ENCODE measurements around the gene TRABD2B. TPM values are rescaled to one million over a fixed set of nuclear protein-coding genes. Genes with fewer than 3 reads are reported as not detected.

TRABD2B gene
- polyA plus RNA-seq, 4 donors = 17.0 to 21.6 (median 19.4) TPM

DNA sequence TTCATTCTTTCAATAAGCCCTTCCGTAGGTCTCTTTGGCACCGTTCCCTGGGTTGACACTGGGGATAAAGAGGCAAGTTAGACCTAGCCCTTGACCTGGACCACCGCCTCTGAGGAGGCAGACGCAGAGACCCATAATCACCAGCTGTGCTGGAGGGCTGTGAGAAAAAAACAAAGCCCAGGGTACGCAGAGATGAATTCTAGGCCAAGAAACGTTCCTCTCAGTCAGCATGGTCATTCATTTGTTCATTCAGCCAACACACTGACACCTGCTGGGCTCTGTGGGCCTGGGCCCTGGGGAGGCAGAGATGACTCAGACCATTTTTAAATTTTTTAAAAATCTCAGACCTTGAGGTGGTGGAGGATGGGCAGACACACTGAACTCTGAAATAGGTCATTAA lies 26.3 kb upstream of the TRABD2B start:
- DNase-seq (ENCODE audit: low read depth in 4 of 4, low spot score in 3 of 4) = no peak

DNA sequence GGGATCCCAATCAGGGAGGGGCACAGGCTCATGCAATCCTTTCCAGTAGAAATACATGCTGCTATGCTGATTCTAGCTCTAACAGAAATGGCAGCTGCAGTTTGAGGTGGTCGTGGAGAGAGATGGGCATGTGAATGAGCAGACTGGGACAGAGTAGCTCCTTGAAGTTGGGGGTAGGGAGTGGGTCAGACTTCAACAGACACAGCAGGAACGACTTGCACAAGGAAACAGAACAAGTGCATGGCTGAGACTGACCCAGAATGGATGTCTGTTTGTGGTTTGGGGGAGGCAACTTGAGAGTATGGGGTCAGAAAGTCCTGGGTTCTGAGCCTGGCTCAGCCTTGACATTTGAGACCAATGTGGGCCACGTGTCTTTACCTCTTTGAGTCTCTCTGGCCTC lies 25.1 kb upstream of the TRABD2B start:
- no peak for DNase-seq (ENCODE audit: low read depth in 4 of 4, low spot score in 3 of 4)

DNA sequence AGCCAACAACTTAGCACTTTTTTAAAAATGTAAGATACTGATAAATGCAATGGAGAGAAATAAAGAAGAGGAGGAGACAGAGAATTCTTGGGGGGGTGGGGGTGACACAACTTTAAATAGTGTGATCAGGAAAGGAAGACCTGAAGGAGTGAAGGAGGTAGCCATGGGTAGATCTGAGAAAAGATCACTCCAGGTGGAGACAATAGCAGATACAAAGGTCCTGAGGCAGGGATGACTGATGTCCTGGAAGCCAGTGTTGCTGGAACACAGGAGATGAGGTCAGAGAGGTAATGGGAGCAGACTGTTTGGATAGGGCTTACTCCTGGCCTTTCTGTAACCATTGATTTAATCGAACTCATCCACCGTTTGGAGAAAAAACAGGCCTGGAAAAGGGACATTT lies 24.6 kb upstream of the TRABD2B start:
- DNase-seq (ENCODE audit: low read depth in 4 of 4, low spot score in 3 of 4) = no peak

DNA sequence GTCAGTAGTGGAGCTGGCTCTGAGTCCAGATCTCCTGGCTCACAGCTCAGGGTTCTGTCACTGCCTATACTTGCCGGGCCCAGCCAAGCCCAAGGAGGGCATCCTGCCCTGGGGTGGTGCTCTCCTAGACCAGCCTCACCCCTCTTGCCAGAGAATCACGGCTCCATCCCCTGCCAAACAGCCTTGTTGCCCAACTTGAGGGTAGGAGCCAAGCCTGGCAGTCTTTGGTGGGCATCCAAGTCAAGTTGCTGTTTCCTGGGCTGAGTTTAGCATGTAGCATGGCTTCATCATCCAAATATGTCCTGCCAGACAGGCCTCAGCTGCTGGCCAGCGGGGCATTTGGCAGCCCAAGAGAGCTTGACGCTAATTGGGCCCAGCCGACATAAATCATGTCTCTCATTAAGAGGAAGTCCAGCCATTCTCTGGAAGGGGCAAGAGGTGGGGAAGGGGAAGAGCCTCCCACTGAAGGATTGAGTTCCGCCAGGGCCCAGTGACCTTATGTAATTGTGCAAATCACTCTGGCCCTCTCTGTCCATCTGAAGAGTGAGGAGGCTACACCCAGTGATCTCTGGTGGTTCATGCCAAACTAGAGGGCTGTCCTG lies 22.6 kb upstream of the TRABD2B start:
- DNase-seq (ENCODE audit: low read depth in 4 of 4, low spot score in 3 of 4) = no peak

DNA sequence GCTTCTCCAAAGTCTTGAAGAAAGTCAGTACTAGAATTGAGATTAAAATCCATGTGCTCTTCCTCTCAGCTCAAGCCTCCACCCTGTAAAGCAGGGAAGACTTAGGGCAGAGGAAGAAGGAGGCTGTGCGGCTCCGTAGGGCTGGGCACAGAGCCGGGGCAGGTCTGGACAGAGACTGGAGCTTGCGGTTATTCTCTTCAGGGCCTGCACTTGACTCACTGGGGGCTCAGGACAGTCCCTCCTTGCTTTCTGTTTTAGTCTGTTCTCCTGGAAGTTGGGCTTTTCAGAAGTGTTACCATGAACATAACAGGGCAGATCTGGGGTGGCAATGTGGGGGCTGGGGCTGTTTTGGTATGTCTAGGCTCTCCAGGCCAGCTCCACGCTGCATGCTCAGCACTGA lies 21.6 kb upstream of the TRABD2B start:
- no peak for DNase-seq (ENCODE audit: low read depth in 4 of 4, low spot score in 3 of 4)

DNA sequence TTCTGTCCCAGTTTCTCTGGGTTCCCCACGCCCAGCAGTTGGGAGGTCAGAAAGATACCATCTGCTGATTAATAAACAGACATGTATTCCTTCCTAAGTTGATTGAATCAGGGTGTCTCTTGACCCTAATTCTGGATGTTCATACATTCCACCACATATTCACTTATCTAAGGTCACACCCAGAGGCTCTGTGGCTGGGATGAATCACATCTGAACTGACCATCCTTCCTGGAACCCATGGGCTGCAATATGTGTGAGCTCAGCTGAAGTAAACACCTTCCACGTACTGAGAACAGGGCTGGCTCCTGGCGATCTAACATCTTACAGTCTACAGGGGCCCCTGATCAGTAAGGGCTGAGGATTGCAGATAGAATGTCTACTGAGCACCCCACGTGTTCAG lies 20.5 kb upstream of the TRABD2B start:
- DNase-seq (ENCODE audit: low read depth in 4 of 4, low spot score in 3 of 4) = no peak

DNA sequence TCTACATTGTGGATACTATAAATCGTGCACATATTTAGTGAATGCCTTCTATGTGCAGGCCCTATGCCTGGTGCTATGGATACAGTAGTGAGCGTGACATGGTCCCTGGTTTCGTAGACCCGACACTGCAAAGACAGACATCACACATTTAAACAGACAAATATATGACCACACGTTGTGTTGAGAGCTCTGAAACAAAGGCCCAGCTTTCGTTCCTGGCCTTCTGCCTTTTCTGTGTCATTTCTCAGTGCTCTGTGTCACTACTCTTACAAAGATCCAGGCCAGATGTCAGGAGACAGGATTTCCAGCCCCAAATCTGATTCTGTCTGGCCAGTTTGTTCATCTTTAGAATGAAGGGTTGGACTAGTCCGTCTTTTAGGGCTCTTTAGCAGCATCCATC lies 19.3 kb upstream of the TRABD2B start:
- no peak for DNase-seq (ENCODE audit: low read depth in 4 of 4, low spot score in 3 of 4)

DNA sequence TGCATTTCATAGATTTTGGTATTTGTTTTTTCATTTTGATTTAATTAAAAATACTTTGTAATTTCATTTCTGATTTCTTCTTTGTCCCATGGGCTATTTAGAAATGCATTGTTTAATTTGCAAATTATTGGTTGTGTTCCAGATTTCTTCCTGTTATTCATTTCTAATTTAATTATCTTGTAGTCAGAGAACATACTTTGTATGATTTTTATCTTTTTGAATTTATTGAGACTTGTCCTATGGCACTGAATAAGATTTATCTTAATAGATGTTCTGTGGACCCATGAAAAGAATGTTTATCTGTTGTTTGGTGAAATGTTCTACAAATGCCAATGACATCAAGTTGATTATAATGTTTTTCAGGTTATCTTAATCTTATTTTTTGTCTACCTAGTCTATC lies 16.1 kb upstream of the TRABD2B start:
- no peak for DNase-seq (ENCODE audit: low read depth in 4 of 4, low spot score in 3 of 4)

DNA sequence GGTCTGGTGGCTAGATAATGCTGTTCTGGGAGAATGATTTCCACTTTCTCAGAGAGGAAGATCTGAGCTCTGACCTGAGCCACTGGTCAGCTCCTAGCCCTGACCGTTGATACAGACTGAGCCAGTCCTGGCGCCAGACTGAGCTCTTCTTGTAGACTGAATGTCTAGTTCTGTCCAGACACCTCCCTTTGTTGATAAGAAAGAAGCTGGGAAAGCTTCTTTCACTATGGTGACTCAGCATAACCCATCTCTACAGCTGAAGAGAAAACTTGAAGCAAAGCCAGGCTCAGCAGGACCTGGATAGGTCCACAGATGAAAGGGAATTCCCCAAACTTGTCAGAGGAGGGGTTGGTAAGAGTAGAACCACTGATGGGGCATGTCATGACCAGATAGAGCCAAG lies 9.9 kb upstream of the TRABD2B start:
- no peak for DNase-seq (ENCODE audit: low read depth in 4 of 4, low spot score in 3 of 4)

DNA sequence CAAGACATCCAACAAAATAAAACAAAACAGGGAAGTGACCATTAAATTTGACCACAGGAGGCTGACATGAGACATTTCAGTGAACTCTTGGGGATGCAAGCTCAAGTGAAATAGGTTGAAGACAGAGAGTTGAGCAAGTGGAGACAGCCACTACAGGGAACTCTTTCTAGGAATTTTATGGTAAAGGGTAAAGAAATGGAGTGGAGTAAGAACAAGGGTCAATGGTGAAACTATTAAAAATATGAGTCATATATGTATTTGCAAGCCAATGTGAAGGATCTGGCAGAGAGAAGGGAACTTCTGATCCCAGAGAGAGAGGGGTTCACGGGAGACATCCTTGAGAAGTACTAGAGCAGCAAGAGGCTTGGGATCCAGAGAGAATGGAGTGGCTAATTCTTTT lies 9.1 kb upstream of the TRABD2B start:
- no peak for DNase-seq (ENCODE audit: low read depth in 4 of 4, low spot score in 3 of 4)

DNA sequence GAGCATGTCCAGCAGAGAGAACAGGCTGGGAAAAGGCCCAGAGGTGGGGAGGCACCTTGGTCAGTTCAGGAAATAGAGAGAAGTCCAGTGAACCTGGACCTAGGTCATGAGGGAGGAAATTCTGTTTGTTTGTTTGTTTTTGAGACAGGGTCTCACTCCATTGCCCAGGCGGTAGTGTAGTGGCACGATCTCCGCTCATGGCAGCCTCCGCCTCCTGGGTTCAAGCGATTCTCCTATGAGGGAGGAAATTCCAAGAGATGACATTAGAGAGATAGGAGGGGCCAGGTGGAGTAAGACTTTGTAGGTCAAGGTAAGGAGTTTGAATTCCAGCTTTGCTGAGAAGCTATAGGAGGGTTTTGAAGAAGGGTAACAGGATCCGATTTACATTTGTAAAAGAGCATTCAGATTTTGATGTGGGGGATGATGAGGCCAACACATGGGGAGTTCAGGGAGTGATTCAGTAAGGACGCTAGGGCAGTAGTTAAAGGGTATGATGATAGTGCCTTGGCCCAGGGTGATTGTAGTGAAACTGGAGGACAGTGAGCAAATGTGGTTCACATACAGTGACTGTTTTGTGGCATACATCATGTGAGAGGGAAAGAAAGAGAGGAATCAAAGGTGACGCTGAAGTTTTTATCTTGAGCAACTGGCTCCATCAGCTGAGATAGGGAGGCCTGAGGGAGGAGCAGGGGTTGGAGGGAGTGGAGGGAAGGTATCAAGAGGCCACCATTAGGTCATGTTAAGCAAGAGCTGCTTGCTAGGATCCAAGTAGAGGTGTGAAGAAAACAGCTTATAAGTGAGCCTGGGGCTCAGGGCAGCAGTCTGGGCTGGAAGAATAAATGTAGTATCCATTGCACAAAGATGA lies 8.3 kb upstream of the TRABD2B start:
- DNase-seq (ENCODE audit: low read depth in 4 of 4, low spot score in 3 of 4) = no peak

DNA sequence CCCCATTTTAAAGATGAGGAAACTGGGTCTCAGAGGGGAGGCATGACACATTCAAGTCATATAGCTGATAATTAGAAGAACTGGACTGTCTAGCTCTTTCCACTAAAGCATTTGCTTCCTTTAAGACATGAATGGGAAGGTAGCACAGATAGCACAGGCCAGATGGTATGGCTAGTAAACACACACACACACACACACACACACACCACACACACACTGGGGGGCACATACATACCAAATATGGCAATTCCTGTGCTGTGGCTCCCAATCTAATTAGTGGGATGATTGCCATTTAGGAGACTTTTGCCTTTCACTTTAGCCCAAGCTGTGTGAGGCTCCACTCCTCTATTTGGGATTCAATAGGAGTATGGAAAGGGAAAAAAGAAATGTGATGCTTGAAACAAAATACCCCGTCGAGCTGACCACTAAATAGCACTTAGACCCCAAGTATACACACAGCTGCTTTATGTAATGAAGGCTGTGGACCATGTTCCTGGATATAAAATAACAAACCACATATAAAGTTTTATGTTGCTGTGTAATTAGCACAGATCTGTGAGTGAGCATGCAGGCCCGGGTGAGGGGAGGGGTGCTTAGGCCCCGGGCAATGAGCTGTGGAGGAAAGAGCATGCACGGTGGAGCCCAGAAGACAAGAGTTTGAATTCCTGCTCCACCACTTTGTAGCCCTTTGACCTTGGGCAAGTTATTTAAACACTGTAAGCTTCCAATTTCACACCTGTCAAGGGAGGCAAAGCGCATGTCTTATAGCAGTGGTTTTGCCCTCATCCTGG lies 6.8 kb upstream of the TRABD2B start:
- peak in 3 of 4 donors; percentile 62 to 81 (median 68) for DNase-seq (ENCODE audit: low read depth in 4 of 4, low spot score in 3 of 4)

DNA sequence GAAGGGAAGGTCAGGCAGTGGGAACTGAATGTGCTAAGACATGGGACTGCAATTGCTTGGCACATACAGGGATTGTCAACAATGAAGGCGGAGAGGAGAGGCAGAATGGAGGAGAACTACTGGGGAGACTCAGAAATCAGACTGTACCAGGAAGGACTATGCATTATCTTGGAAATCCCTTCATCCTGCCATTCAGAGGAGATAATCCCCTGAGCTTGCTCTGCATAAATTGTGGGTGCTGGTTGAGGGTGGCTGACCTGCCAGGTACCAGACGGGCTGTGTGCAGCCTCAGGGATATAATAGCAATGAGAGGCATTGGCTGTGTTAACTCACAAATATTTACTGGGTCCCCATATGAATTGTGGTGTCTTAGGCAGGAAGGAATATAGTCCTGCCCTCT lies 5.0 kb upstream of the TRABD2B start:
- DNase-seq (ENCODE audit: low read depth in 4 of 4, low spot score in 3 of 4) = no peak

DNA sequence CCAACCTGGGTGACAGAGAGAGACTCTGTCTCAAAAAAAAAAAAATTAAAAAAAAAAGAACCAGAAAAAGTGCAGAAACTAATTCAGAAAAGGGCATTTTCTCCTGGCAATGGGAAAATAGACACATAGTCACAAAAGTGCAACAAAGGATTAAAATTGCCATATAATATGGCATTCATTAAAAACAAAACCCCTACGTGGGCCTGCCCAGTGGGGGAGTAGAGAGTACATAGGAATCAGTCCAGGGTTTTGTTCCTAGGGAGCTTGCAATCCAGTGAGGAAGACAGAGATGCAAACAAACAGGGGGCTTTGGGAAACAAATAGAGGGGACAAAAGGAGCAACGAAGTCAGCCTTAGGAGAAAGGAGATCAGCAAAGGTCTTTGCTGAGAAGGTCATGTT lies 4.5 kb upstream of the TRABD2B start:
- no peak for DNase-seq (ENCODE audit: low read depth in 4 of 4, low spot score in 3 of 4)

DNA sequence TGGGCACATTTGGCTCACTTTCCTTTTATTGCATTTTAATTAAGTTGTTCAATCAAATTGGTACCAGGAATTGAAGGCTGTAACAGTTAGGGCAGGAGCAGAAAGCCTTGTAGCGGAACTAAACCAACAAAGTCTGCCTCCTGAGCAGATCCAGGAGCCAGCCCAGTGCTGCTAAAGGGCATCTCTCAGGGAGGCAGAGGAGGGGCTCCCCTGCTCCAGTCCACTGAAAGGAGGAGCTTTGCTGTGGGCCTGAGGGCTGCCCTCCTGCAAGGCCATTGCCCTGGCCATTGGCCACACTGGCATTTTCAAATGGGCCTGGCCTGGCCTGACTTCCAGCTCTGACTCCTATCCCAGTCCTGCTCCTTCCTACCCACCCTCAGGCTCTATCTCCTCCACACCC lies 3.7 kb upstream of the TRABD2B start:
- DNase-seq (ENCODE audit: low read depth in 4 of 4, low spot score in 3 of 4) = no peak

DNA sequence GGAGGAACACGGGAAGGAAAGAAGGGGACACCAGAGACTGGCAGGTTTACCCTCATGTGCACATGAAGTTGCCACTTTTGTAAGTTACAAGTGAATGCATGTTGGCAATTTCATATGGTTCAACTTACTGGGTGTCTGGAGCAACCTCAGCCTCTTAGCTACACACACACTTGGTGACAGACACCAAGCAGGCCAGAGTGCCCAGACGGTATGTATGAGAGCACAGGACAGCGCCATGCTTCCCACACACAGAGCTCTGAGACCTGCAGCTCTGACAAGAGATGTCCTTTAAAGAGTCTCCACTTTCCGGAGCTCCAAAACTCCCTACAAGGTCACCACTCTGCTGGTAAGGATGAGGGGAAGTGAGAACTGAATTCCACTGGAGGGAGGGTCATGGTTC lies 1.9 kb upstream of the TRABD2B start:
- no peak for DNase-seq (ENCODE audit: low read depth in 4 of 4, low spot score in 3 of 4)

DNA sequence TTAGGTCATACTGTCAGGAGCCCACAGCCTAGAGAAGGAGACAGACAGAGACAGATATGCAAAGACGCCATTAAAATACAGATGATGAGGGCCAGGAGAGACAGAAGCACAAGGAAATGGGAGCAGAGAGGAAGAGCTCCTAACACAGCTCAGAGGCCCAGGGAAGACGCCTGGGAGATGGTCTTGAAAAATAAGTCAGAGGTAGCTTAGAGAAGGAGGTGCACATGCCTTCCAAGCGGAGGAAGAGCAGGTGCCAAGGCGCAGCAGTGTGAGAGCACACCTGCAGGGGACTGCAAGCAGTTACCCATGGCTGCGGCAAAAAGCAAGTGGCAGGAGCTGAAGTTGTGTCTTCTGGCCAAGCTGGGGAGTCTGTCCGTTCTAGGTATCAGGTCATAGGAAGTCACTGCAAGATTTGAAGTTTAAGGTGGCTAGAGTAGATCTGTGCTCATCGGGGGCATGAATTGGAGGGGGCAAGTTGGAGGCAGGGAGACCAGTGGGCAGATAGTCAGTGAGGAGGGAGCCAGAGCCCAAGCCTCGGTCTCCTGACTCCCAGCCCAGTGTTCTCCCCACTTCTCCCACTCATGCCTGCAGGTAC lies 1.3 kb upstream of the TRABD2B start:
- DNase-seq (ENCODE audit: low read depth in 4 of 4, low spot score in 3 of 4) = no peak

DNA sequence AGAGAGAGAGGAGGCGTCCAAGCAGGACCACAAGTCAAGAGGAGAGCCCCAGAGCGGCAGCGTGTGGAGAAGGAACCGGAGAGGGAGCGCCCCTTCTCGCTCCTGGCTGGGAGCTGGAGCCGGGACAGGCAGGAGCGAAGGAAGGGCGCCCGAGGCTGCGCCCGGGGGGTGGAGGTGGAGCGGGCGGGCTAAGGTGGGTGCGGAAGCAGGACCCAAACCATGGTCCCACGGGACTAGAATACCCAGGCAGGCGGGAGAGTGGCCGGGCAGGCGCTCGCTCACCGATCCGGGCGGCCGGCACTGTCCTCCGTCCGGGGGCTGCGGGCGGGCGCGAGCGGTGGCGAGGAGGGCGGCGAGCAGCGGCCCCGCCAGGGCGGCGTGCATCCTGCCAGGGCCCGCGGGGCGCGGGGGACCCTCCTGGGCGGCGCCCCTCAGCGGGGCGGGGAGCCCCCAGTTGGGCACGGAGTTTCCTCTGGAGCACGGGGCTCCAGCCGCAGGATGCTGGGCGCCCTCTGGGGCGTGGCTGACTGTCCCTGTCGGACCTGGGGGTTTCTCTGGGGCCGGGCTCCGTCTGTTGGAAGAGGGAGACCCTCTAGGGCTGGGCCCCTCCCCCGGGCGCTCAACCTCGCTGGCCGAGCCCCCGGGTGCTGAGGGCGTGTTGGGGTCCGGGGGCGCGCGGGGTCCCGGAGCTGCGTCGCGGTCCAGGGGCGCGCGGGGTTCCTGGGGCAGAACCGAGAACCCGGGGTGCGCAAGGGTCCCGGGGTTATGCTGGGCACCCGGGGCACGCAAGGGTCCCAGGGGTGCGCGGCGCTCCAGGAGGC lies 569 bp downstream of the TRABD2B start:
- no peak for DNase-seq (ENCODE audit: low read depth in 4 of 4, low spot score in 3 of 4)

DNA sequence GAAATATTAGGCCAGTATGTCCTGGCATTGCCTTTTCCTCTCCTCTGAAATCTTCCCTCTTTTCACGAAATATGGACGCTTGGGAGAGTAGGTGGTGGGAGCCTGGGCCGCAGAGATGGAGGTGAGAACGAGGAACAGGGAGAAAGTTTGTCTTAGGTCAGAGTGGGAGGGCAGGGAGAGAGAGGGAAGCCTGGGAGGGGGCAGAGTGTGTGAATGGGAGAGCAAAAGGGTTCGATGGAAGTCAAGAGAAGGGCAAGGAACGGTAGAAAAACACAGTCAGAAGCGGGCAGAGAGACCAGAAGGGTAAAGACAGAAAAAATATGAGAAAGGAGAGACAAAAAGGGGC lies 1.2 kb downstream of the TRABD2B start:
- no peak for DNase-seq (ENCODE audit: low read depth in 4 of 4, low spot score in 3 of 4)

DNA sequence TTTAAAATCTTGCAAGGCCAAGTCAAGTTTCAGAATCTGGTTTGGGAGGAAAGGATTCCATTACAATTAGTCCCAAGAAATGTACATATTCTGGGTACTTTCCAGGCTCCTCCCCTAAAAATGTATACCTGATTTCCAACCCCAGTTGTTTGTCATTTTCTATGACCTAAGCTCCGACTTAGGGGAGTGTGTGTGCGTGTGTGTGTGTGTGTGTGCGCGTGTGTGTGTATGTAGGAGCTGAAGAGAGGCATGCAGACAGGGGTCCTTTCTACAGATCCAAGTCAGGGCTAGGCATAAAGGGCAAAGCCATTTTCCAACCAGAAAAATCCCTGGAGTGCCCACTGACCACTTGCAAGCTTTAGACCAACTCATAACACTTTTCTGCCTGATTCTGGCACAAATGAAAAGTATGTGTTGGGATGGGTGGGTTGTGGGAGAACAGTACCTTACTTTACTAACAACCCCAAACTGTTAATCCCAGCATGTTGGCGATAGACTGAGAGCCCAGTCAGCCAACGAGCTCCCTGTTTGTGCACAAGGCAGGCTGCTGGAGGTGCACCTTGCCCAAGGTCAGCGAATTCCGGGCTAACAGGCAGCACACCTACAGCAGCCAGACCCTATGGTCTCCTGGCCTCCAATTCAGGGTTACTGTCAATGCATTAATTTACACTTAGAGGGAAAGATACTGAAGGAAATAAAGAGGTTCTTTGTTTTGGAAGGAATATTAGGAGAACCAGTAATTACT lies 1.7 kb downstream of the TRABD2B start:
- no peak for DNase-seq (ENCODE audit: low read depth in 4 of 4, low spot score in 3 of 4)
